Neuronal stem cell (in vitro differentiated cells): Measurements from ENCODE around the gene CAST.

ENCODE experiments used
- DNase-seq: peaks from one replicate; pipeline ENCODE4 v3.0.0-alpha.2; 2013; ENCODE audit warnings: low spot score
- H2AFZ ChIP-seq: one replicate; pipeline ENCODE4 v1.6.1; 2013; ENCODE audit warnings: mild to moderate bottlenecking, low read length, inconsistent platforms
- H2AK5ac ChIP-seq: 2 replicates; pipeline ENCODE4 v1.6.1; 2013; ENCODE audit warnings: low read depth, mild to moderate bottlenecking, inconsistent platforms, low read length, moderate library complexity, mixed read lengths
- H2BK120ac ChIP-seq: 2 replicates; pipeline ENCODE4 v1.6.1; 2013; ENCODE audit warnings: low read depth, mild to moderate bottlenecking, inconsistent platforms, low read length, moderate library complexity, mixed read lengths
- H2BK12ac ChIP-seq: one replicate; pipeline ENCODE4 v1.6.1; 2013; ENCODE audit warnings: low read length, inconsistent platforms
- H2BK15ac ChIP-seq: 2 replicates; pipeline ENCODE4 v1.6.1; 2013; ENCODE audit warnings: mild to moderate bottlenecking, low read length, inconsistent platforms, mixed read lengths
- H2BK5ac ChIP-seq: one replicate; pipeline ENCODE4 v1.6.1; 2013; ENCODE audit warnings: inconsistent platforms, mild to moderate bottlenecking, low read length, moderate library complexity
- H3K14ac ChIP-seq: one replicate; pipeline ENCODE4 v1.6.1; 2013; ENCODE audit warnings: low read length, inconsistent platforms
- H3K18ac ChIP-seq: 2 replicates; pipeline ENCODE4 v1.6.1; 2013; ENCODE audit warnings: low read length, inconsistent platforms
- H3K23ac ChIP-seq: 2 replicates; pipeline ENCODE4 v1.6.1; 2013; ENCODE audit warnings: low read depth, mild to moderate bottlenecking, mixed read lengths, low read length, inconsistent platforms; ENCODE audit not compliant: poor library complexity
- H3K27ac ChIP-seq: replicated peaks from 3 replicates; pipeline ENCODE4 v1.5.1; 2013; ENCODE audit warnings: low read length, inconsistent platforms
- H3K27me3 ChIP-seq, 3 experiments: 2 replicates each; pipeline ENCODE4 v1.6.1; 2013; ENCODE audit warnings: low read length in 3 of 3, mild to moderate bottlenecking in 2 of 3, inconsistent platforms in 1 of 3, low read depth in 1 of 3, mixed read lengths in 1 of 3, moderate library complexity in 1 of 3; ENCODE audit not compliant: control insufficient read depth in 3 of 3, insufficient read depth in 3 of 3
- H3K36me3 ChIP-seq, 2 donors: replicated peaks in 1 of 2; 2 replicates each; pipeline ENCODE4 v1.6.1; 2013; ENCODE audit warnings: low read length in 2 of 2; ENCODE audit not compliant: control insufficient read depth in 2 of 2, insufficient read depth in 2 of 2
- H3K4ac ChIP-seq: 2 replicates; pipeline ENCODE4 v1.6.1; 2013; ENCODE audit warnings: inconsistent platforms, mild to moderate bottlenecking, low read length, moderate library complexity
- H3K4me1 ChIP-seq, 2 donors: 1 replicate in 1 of 2; 2 replicates in 1 of 2; pipeline ENCODE4 v1.6.1; 2013; ENCODE audit warnings: low read length in 2 of 2, low read depth in 1 of 2; ENCODE audit not compliant: control insufficient read depth in 2 of 2, insufficient read depth in 1 of 2
- H3K4me2 ChIP-seq: one replicate; pipeline ENCODE4 v1.6.1; 2013; ENCODE audit warnings: mild to moderate bottlenecking, low read length, inconsistent platforms; ENCODE audit not compliant: insufficient read depth, poor library complexity, severe bottlenecking
- H3K4me3 ChIP-seq, 2 donors: 2 replicates each; pipeline ENCODE4 v1.5.1; 2013; ENCODE audit warnings: low read length in 2 of 2, mild to moderate bottlenecking in 2 of 2, inconsistent platforms in 1 of 2, moderate library complexity in 1 of 2
- H3K79me1 ChIP-seq: one replicate; pipeline ENCODE4 v1.6.1; 2013; ENCODE audit warnings: low read depth, mild to moderate bottlenecking, inconsistent platforms, low read length, moderate library complexity
- H3K9ac ChIP-seq: one replicate; pipeline ENCODE4 v1.6.1; 2013; ENCODE audit warnings: mild to moderate bottlenecking, low read depth, low read length, inconsistent platforms; ENCODE audit not compliant: poor library complexity
- H3K9me3 ChIP-seq, 2 donors: replicated peaks in 1 of 2; 2 replicates each; pipeline versions ENCODE3 to v1.6.1; 2013; ENCODE audit warnings: low read length in 2 of 2, mild to moderate bottlenecking in 2 of 2, inconsistent platforms in 1 of 2, low read depth in 1 of 2, mixed read lengths in 1 of 2, moderate library complexity in 1 of 2; ENCODE audit not compliant: control insufficient read depth in 2 of 2, insufficient read depth in 1 of 2
- H4K8ac ChIP-seq: one replicate; pipeline ENCODE4 v1.6.1; 2013; ENCODE audit warnings: low read depth, mild to moderate bottlenecking, inconsistent platforms, low read length, moderate library complexity
- H4K91ac ChIP-seq: one replicate; pipeline ENCODE4 v1.6.1; 2013; ENCODE audit warnings: low read length, low read depth, mild to moderate bottlenecking, inconsistent platforms; ENCODE audit not compliant: poor library complexity
- WGBS, 2 donors: extraction: QIAGEN DNeasy Blood & Tissue Kit; methylation state at CpG; one replicate each; pipeline ENCODE4 v1.1.7; 2013; ENCODE audit warnings: missing lambda C conversion rate in 2 of 2, mixed read lengths in 1 of 2; ENCODE audit not compliant: insufficient read length in 2 of 2, insufficient replicate concordance in 1 of 2; ENCODE audit errors: extremely low coverage in 2 of 2; 5-methylcytosine and 5-hydroxymethylcytosine counted together

CAST gene

DNA sequence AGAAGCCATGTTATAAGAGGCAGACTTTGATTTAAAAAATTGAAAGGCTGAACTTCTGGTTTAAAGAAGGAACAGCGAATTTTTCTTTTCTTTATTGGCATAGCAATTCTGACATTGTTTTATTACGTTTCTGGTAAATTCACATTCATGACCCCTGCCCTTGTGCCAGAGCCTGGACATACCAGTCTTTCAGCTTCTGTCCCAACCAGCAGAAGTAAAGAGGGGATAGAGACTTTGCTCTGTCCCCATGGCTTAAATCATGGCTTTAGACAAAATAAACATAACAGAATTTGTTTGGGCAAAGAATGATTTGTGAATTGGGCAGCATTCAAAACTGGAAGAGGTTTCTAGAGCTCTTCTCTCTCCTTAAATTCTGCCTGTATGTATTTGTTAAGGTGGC, 15.3 kb downstream of the CAST start:
- H3K14ac ChIP-seq, result no peak overlapping the region
- H3K4me2 ChIP-seq, result no peak overlapping the region
- H3K79me1 ChIP-seq, result no peaks in the 10 kb centered on the region
- no peak overlapping the region for H2BK5ac ChIP-seq
- no peak overlapping the region for H3K18ac ChIP-seq
- no CpG with 5 or more reads among the region's 2 CpGs for WGBS, 2 donors
- H4K91ac ChIP-seq, result no peak overlapping the region
- no peak overlapping the region for H3K4ac ChIP-seq
- H3K23ac ChIP-seq, result no peak overlapping the region
- no peak overlapping the region for H2AFZ ChIP-seq
- H2AK5ac ChIP-seq, result no peak overlapping the region
- no peak overlapping the region for H2BK120ac ChIP-seq
- H3K9me3 ChIP-seq, result no peaks in the 10 kb centered on the region
- H4K8ac ChIP-seq, result no peak overlapping the region
- no peak overlapping the region for H3K27ac ChIP-seq
- H3K4me3 ChIP-seq, result no peak overlapping the region
- H2BK12ac ChIP-seq, result no peak overlapping the region
- no peak overlapping the region for H3K9ac ChIP-seq
- H3K4me1 ChIP-seq, result peaks cover 0 to 2% of the 10 kb centered on the region in 2 donors
- H2BK15ac ChIP-seq, result no peak overlapping the region
- no peaks in the 10 kb centered on the region for H3K36me3 ChIP-seq
- no peak for DNase-seq
- H3K27me3 ChIP-seq, result no peaks in the 10 kb centered on the region

DNA sequence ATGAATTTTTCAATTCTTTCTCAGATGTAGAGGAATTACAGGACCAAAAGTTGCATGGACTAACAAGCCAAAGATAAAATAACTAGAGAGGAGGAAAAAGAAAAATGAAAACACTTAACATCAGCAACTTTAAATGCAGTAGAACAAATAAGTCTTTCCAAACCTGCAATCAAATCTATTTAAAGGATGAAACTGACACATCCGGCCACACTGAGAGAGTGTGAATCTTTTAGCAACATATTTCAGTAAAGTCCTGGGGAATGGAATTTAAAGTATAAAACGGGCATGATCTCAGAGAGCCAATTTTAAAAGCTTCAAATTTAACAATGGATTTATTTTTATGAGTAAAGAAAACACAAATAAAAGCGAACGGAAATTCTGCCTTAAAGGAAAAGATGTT, 17.1 kb downstream of the CAST start:
- H3K27me3 ChIP-seq, result no peaks in the 10 kb centered on the region
- H2BK5ac ChIP-seq, result no peak overlapping the region
- H3K23ac ChIP-seq, result no peak overlapping the region
- H3K27ac ChIP-seq, result no peak overlapping the region
- H3K18ac ChIP-seq, result no peak overlapping the region
- no peak overlapping the region for H2AFZ ChIP-seq
- no peaks in the 10 kb centered on the region for H3K79me1 ChIP-seq
- no peak overlapping the region for H4K91ac ChIP-seq
- H3K9ac ChIP-seq, result no peak overlapping the region
- no peak overlapping the region for H2BK12ac ChIP-seq
- H2BK120ac ChIP-seq, result no peak overlapping the region
- no peak overlapping the region for H3K4me2 ChIP-seq
- no peaks in the 10 kb centered on the region for H3K36me3 ChIP-seq
- peaks cover 0 to 2% of the 10 kb centered on the region in 2 donors for H3K4me1 ChIP-seq
- H2AK5ac ChIP-seq, result no peak overlapping the region
- no peaks in the 10 kb centered on the region for H3K9me3 ChIP-seq
- no peak overlapping the region for H2BK15ac ChIP-seq
- H3K14ac ChIP-seq, result no peak overlapping the region
- no CpG with 5 or more reads among the region's 4 CpGs for WGBS, 2 donors
- no peak for DNase-seq
- H3K4ac ChIP-seq, result no peak overlapping the region
- no peak overlapping the region for H4K8ac ChIP-seq
- H3K4me3 ChIP-seq, result no peak overlapping the region

DNA sequence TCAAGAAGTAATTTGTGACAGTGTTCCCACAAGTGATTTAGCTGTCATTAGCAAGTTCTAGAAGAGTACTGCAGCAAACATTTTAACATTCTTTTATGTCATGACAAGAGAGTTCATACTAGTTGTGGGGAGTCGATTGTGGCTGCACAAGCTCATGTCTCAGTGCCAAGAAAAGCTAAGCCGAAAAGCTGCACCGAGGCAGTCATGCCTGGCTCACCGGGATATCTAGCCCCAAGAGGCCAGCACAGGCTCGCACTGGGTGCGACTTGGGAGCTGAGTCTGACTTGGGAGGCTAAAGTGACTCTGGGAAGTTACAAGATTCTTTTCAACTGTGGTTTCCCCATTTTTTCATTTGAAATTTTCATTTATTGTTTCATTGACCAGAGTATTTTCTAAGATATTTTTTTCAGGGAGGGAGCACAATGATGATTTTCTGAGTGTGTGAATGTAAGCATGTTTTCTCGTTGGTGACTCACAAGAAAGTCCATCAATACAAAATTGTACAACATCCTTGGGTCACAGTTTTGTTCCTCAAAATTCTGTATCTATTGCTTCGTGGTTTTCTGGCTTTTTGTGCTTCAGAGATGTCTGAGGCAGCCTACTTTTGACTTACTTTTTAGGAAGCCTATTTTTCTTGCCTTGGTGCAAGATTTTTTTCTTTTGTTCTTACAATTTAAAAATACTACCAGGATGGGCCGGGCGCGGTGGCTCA, 18.7 kb downstream of the CAST start:
- Histone ChIP-seq H2BK15ac (no peak overlapping the region), H2BK12ac (no peak overlapping the region), H3K9me3 (no peaks in the 10 kb centered on the region), H3K14ac (no peak overlapping the region), H3K4ac (no peak overlapping the region), H3K79me1 (no peaks in the 10 kb centered on the region), H3K4me3 (no peak overlapping the region), H3K27me3 (no peaks in the 10 kb centered on the region), H4K91ac (no peak overlapping the region), H2BK120ac (no peak overlapping the region), H4K8ac (no peak overlapping the region), H3K36me3 (no peaks in the 10 kb centered on the region), H3K9ac (no peak overlapping the region), H3K4me1 (no peaks in the 10 kb centered on the region), H3K23ac (no peak overlapping the region), H2BK5ac (no peak overlapping the region), H3K4me2 (no peak overlapping the region), H2AFZ (no peak overlapping the region), H2AK5ac (no peak overlapping the region), H3K27ac (no peak overlapping the region), H3K18ac (no peak overlapping the region)
- DNase-seq, result no peak
- WGBS, 2 donors, result no CpG with 5 or more reads among the region's 11 CpGs

DNA sequence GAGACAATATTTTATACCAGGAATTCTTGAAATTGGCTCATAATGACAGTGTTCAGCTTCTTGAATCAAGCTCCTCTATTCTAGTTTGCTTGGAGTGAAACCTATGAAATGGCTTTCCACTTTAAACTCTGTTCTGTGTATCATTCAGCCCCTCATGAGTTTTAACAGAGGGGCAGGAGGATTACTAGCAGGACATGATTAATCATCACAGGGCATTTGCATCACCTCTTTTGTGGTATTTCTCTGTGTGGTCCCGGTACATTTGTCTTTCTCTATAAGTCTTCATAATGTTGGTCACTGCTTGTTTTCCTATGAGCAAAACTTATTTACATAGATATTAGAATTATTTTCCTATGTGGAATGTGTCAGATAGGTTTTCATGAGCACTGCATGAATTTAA, 21.2 kb downstream of the CAST start:
- Histone ChIP-seq H3K36me3 (no peaks in the 10 kb centered on the region), H2BK120ac (no peak overlapping the region), H3K4ac (no peak overlapping the region), H3K14ac (no peak overlapping the region), H2BK12ac (no peak overlapping the region), H2AK5ac (no peak overlapping the region), H3K9me3 (no peaks in the 10 kb centered on the region), H3K4me1 (no peaks in the 10 kb centered on the region), H2AFZ (no peak overlapping the region), H3K18ac (no peak overlapping the region), H3K4me3 (no peak overlapping the region), H4K8ac (no peak overlapping the region), H3K9ac (no peak overlapping the region), H2BK5ac (no peak overlapping the region), H3K79me1 (no peaks in the 10 kb centered on the region), H3K23ac (no peak overlapping the region), H4K91ac (no peak overlapping the region), H3K27ac (no peak overlapping the region), H3K4me2 (no peak overlapping the region), H2BK15ac (no peak overlapping the region), H3K27me3 (no peaks in the 10 kb centered on the region)
- no CpG with 5 or more reads among the region's 1 CpG for WGBS, 2 donors
- no peak for DNase-seq
